Activated T-helper 1 cell treated with anti-CD3 and anti-CD28 coated beads, Interleukin-2, amount 50 U/mL, for 16 hours (primary cell): ENCODE results near the gene DDIAS.
"Not testable (repeated sequence)": the region's sequence is repeated elsewhere in the genome, so short reads cannot be mapped to it uniquely, and the experiment has no call there.

Experiments used
- DNase-seq, 2 donors: peaks; one replicate each; pipeline ENCODE4 v3.0.0-alpha.2; 2020; ENCODE audit warnings: low read depth in 1 of 2, low spot score in 1 of 2

DDIAS gene

DNA sequence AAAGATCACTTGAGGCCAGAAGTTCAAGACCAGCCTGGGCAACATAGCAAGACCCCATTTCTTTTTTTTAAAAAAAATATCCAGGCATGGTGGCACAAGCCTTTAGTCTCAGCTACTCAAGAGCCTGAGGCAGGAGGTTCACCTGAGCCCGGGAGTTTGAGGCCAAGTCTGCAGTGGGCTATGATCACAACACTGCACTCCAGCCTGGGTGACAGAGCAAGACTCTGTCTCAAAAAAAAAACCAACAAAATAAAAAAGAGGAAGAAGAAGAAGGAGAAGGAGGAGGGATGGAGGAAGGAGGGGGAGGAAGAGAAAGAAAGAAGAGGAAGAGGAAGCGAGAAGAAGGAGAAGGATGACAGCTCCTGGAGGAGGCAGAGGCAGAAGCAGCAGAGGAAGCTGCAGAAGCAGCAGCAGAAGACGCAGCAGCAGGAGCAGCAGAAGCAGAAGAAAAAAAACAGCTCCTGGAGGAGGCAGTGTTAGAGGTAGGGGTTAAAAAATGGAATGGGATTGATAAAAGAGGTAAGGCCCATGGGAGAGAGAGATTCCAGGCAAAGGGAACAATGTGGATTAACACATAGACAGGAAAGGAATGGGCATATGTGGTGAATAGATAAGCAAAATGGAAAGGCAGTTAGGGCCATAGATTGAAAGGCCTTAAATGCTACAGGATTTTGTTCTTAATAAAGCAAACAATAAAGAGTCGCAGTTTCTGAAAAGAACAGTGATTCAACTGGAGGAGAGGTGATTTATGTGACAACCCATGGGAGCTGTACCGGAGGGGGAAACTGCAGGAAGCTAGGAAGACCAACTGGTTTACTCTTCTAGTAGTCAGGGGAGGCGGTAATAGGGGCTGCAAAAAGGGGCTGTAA, 12.2 kb upstream of the DDIAS start:
- DNase-seq: no peak

DNA sequence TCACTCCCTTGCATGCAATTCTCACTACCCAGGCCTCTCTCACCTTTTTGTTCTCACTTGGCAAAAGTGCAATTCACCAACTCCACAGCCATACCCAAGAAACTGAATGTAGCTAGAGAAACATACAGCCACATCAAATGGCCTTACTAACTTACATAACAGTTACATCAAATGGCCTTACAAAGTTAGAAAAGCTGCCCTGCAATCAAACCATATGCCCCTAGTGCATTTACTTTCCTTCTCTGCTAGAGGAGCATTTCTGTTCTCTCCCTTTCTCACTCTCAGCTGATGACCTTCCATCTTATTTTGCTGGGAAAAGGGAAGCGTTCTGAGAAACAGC, 11.6 kb upstream of the DDIAS start:
- no peak for DNase-seq

DNA sequence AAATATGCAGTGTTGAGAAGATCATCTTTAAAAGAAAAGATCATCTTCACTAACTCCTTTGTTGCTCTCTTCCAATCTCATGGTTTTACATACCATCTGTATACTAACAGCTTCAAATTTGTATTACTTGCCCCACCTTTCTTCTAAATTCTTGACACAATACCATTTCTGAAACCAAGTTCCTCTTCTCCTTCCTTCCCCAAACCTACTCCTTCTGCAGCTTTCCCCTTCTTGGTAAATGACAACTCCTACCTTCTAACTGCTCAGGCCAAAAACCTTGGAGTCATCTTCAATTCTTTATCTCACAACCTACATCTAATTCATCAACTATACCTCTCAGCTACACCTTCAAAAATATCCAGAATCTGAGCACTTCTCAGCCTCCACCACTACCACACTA, 10.6 kb upstream of the DDIAS start:
- no peak for DNase-seq

DNA sequence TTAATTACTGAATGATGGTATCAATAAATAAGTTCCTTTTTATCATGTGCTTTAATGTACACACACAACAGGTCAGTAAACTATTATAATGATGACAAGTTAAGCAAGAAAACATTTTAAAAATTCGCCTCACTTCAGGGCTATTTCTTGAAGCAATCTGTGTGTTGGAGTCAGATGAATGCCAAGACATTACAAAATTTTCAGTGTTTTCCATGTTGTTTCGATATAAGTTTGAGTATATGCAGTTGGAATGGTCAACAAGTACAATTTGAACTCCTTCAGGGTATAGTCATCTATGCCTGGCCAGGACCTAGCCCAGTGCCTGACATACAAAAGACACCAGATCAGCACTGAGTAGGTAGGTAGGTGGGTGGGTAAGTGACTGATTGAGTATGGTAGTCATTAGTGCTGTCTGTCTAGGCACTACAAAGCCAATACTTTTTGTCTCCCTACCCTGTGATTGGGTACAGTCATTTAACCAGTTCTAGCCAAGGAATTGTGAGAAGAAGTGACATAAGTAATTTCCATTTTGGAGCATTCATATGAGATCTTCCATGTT, 8.8 kb upstream of the DDIAS start:
- DNase-seq: no peak

DNA sequence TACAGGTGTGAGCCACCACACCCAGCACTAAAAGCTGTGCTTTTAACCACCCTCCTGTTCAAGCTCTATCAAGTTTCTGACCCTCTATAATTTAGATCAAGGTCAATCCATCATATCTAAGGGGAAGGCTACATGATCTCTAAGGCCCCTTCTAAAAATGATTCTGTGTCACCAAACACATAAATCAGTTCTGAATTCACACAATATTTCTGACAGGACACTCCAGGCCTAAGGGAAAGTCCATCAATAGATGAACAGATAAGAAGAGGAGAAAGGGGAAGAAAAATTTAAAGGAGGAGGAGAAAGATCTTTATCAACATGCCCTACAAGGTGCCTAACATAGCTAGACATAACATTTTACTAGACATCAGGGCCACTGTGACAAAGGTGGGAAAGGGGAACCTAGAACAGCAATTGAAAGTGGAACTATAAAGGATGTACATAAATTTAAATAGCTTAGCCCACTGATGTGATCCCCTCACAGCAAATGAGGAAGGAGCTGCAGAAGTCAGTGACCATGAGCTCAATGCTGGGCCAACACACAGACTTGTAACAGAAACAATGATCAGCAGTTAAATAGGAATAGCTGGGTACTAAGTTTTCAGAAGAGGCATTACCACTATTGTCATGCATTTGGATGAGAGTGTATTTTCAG, 6.0 kb upstream of the DDIAS start:
- no peak for DNase-seq

DNA sequence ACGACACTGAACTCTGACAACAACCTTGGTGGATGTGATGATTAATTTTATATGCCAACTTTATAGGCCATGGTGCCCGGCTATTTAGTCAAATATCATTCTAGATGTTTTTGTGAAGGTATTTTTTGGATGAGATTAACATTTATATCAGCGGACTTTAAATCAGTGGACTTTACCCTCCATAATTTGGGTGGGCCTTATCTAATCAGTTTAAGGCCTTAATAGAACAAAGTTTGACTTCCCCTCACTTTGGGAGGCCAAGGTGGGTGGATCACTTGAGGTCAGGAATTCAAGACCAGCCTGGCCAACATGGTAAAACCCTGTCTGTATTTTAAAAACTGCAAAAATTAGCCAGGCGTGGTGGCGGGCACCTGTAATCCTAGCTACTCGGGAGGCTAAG, 5.4 kb upstream of the DDIAS start:
- DNase-seq: no peak

DNA sequence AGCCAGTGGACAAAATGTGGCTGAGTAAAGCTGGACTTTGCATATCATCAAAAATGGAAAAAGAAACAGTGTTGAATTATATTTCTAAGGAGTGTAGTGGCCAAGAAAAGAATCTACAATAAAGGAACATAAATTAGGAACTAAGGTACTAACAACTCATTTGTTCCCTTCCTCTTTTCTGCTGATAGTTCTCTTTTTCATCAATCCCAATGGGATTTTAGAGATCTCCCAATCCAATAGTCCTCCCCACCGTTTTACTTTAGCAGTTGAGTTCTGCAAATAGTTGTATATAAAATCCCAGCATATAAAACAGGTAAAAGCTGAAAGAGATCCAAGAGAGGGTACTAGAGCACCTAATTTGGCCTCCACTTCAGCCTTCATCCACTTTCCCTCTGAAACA, 3.3 kb upstream of the DDIAS start:
- no peak for DNase-seq

DNA sequence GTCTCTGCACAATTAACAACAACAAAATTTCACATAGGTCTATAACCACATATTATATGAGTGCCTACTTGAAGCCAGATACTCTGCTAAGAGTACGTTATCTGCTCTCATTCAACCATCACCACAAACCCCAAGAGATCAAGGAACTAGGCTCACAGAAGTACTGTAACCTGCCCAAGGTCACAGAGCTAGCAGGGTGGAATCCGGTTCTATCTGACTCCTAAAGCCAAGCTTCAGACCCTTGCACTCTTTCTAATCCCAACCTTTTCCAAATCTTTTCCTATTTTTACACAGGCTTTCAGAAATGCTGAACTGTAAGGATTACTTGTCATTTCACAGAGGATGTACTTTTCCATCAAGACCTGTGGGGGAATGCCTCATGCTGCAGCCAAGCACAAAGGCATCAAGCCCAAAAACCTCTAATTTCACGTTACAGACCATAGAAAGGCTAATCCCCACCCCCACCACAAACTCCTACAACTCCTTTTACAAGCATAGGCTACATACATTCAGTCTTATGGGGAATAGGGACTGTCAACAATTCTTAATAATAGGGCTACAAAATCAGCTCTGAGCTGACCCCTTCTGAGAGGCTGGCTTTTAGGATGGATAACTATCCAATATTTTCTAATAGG, 2.2 kb upstream of the DDIAS start:
- no peak for DNase-seq

DNA sequence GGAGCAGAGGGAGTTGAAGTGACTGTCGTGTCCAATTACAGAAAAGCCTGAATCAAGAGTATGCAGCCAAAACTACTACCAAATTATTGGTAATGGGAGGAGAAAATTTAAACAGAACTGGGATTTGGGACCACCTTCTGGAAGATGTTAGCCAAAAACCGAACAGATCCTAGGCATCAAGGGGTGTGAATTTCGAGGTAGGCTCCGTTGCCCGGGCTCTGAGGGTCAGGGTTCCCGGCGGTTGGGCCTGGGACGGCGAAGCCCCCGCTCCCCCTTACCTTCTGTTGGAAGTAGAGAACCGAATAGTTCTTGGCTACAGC, 1.6 kb upstream of the DDIAS start:
- no peak for DNase-seq

DNA sequence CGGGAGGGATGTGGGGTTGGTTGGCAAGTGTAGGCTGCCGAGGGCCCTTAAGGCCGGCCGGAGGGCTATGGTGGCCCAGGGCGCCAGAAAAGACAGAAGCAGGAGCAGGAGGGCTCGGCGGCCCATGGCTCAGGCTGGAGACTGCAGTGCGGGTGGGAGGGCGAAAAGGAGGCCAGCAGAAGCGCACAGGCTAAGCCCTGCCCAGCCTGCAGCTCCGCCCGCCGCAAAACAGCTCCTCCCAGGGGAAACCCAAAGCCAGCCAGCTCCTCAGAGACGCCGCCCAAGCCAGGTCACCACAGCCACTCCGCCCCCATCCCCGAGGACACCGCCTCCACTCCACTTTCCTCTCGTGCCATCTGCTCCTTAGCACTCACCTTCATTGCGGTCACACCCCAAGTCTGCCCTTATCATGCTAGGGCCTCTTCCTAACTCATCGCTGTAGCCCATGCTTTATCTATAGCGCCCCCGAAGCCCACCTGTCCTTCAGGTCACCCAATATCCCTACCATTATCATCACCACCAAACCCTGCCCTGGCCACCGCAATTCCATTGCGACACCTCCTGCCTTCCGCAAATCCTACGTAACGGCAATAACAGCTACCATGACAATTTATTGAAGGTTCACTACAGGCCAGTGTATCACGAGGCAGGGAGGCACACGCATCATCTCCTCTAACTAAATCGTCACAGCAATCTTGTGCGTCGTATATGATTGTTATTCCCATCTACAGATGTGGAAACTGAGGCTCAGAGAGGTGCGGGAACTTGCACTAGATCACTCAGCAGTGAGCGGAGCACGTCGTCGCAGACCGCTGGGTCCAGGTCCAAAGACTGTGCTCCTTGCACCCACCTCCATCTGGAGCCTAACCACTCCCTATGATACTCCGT, 1.0 kb upstream of the DDIAS start, which contains the start of gene PRCP:
TSS of gene PRCP (minus strand) at position 154 of the 888 bp plus-strand sequence. CDS start at position 126, 28 bp downstream.
- peak; percentile 85 to 88 for DNase-seq

DNA sequence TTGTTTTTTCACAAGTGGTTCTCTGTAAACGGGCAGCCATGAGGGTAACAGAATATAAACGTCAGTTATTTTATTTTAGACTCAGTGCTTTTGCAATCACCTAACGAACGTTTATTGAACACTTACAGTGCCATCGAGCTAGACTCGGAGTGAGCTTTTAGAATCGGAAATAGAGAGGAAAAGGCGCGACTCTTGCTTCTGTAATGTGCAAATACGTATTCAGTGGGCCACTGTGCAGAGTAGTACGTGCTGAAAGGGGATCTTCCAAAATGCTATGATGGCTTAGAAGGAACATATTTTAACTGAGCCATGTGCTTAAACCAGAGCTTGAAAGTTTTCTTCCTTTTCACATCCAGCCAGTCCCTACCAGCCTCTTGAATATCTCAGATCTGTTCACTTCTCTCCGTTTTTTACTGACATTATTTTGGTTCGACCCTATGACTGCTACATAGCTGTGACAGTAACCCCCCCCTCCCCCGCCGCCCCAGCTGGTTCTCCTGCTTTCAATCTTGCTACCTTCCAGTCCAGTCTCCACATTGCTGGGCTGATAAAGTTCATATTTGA, 468 bp downstream of the DDIAS start:
- DNase-seq: no peak

DNA sequence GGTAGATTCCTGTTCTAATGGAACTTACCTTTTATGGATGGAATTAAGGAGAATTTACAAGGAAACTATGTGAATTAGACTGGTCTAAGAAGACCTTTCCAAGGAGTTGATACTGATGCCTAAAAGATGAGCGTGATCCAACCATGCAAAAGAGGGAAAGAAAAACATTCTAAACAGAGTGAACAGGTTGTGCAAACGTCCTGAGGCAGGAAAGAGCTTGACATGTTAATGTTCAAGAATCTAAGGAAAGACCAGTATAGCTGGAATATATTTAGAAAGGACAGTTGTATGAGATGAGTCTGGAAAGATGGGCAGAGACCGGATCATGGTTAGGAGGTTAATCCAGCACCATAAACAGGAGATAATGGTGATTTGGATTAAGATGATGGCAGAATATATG, 1.3 kb downstream of the DDIAS start:
- no peak for DNase-seq

DNA sequence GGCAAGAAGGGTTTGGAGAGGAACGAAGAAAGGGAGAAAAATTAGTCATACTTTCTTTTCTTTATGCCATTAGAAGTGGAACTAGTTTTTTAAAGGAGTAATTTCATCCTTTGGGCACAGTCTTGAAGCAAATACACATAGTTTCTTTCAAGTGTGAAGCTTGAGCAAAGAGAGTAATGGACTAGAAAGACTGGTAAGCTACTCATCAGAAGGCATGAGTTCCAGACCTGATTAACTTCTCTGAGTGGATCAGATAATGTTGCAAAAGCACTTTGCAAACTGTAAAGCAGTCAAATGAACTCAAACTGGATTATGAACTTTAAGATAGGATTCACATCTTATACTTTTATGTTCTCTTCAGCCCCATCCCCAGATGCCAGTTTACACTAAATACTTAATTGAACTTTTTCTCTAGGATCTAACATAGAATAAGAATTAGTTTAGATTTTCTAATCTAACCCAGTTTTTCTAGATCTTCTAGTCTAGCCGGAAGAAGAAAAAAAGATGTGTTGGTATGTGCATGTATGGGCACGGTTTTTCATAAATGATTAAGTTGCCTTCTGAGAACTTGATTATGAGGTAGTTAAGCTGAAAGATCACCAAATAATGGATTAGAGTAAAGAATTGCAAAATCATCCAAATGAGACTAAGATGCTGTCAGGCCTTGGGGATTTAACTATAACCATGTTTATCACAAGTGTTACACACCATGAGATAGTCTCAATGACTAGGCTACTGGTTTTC, 2.5 kb downstream of the DDIAS start:
- no peak for DNase-seq

DNA sequence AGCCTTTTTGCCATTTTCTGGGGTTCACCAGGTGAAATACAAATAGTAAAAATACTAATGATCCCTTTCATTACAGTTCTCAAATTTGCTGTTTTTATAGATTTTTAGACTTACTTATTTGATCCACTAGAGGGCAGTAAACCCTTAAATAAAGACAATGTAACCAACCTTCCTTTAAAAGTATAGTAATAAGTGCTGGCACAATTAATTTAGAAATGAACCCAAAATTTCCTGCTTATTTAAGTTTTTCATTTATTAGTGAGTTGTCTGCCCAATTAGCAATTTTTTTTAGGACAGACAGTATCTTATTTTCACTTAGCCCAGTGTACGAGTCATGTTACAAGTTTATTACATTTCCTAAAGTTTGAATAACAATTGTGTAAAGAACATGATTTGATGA, 4.7 kb downstream of the DDIAS start:
- DNase-seq: no peak

DNA sequence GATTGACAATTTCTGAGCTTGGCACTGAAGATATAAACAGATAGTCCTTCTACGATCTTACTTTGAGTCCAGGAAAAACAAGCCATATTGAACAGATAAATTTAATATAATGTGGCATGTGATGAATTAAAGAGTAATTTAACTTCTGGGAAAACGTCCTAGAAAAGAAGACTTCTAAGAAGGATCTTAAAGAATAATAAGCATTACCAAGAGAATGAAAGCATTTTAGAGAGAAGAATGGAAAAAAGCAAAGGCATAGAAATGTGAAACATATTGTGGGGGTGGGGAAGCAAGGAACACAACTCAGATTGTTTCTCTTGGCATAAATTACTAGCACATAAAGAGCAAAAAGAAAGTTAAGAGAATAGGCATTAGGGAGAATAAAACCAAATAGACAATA, 5.4 kb downstream of the DDIAS start:
- DNase-seq: no peak

DNA sequence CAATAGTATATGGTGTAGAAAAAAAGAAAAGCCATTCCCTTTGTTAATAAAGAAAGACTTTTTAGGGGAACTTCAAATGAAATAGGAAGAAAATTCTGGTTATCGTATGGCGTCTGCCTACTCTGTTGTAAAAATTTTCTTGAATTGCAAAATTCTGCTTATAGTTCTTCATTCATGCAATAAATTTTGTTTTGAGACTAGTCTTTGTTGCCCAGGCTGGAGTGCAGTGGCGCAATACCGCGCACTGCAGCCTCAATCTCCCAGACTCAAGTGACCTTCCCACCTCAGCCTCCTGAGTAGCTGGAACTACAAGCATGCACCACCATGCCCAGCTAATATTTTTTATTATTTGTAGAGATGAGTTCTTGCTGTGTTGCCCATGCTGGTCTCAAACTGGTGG, 5.8 kb downstream of the DDIAS start:
- no peak for DNase-seq

DNA sequence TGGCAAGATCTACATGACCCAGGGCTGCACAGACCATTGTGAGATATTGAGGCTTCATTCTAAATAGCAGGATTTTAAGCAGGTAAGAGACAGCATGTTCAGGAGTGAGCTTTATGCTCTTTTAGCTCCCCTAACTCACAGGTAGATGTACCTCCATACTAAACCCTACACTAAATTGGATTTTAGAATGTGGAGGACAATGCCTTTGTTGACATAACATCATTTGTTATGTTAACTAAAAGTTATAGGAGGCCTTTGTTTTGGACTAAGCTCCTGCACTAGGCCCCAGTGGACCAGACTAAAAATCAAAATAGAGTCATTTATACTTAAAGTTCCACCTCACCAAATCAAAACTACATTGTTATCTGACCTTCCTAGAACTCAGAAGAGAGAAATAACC, 6.8 kb downstream of the DDIAS start:
- no peak for DNase-seq

DNA sequence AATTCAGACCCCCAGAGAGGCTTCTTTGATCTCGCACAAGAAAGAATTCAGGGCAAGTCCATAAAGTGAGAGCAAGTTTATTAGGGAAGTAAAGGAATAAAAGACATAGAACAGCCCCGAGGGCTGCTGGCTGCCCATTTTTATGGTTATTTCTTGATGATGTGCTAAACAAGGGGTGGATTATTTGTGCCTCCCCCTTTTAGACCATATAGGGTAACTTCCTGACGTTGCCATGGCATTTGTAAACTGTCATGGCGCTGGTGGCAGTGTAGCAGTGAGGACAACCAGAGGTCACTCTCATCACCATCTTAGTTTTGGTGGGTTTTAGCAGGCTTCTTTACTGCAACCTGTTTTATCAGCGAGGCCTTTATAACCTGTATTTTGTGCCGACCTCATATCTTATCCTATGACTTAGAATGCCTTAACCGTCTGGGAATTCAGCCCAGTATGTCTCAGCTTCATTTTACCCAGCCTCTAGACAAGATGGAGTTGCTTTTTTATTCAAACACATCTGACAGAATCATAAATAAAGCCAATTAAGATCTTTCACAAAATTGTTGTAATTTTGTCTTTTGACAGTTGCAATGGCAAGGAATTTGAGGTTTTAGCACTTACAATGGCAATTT, 7.6 kb downstream of the DDIAS start:
- DNase-seq: no peak

DNA sequence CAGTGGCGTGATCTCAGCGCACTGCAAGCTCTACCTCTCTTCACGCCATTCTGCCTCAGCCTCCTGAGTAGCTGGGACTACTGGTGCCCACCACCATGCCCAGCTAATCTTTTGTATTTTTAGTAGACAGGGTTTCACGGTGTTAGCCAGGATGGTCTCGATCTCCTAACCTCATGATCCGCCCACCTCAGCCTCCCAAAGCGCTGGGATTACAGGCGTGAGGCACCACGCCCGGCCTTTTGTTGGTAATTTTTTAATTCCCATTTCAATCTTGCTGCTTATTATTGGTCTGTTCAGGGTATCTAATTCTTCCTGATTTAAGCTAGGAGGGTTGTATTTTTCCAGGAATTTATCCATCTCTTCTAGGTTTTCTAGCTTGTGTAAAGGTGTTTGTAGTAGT, 18.2 kb downstream of the DDIAS start:
- DNase-seq: not testable (repeated sequence)

DNA sequence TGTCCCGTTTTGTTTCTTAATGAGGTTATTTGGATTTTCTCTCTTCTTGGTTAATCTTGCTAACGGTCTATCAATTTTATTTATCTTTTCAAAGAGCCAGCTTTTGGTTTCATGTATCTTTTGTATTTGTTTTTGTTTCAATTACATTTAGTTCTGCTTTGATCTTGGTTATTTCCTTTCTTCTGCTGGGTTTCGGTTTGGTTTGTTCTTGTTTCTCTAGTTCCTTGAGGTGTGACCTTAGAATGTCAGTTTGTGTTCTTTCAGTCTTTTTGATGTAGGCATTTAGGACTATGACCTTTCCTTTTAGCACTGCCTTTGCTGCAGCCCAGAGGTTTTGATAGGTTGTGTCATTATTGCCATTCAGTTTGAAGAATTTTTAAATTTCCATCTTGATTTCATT, 18.7 kb downstream of the DDIAS start:
- not testable (repeated sequence) for DNase-seq
